Measurements from ENCODE around the gene ENC1.

Gene ENC1

DNA sequence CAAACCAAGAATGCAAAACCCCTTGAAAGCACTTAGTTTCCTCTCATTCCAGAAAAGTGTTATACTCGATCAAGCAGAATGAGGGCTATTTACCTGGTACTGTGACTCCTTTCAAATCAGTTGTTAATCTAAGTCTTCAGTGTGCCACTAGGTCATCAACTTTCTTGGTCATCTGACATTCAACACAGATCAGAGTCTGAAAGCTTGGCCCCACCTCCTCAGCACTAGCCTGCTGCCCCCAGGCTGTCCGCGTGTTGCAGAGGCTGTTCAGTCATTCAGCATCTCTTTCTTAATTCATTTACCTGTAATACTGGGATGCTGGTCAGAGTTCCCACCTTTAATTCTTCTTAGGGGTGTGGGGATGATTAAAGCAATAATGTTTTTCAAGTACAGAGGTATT, 28.5 kb downstream of the ENC1 start:
- no peak for DNase-seq (ENCODE audit: low read depth in 2 of 2, low spot score in 1 of 2)

DNA sequence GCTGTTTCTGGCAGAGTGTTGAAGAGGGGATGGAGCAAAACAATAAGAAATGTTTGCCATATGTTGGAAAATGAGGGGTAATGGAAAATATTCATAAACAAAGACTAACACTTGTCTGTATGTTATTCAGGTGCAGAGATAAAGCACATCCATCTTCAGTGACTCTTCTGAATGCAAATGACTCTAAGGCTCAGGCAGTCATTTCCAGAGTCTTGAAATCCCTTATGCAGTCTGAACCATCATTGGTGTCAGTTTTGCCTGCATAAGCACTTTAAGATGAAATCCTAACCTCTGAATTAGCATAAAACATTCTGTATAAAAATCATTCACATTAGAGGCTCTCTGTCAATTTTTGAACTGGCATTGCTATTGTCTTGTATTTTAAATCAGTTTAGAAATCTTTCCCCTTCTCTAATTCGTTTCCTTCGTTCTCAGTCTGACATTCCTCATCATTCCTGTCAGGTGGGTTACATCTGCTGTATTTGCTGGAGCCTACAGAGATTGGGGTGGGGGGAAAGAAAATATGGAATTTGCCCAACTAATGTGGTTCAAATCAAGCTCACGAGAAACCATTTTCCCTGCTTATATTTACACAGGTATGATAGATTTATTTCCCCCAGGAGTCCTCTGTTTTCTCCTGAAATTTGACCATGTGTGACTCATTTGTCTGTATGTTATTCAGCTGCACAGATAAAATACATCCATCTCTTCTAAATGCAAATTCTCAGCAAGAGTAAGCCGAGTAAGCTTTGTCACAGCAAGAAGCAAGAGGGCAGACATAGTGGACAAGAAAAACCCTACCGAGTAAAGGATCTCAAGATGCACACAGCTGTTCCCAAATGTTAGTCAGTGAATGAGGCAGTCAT, 31.6 kb downstream of the ENC1 start:
- DNase-seq (ENCODE audit: low read depth in 2 of 2, low spot score in 1 of 2), result no peak

- DNase-seq (ENCODE audit: low read depth in 2 of 2, low spot score in 1 of 2), result no peak
Observed at GRCh38 chr5:74605759-74606158, 34.8 kb downstream of the ENC1 start.

GRCh38 chr5:74603376-74603775, 37.2 kb downstream of the ENC1 start:
- DNase-seq (ENCODE audit: low read depth in 2 of 2, low spot score in 1 of 2), result no peak

GRCh38 chr5:74599148-74599547, 41.4 kb downstream of the ENC1 start:
- no peak for DNase-seq (ENCODE audit: low read depth in 2 of 2, low spot score in 1 of 2)

DNA sequence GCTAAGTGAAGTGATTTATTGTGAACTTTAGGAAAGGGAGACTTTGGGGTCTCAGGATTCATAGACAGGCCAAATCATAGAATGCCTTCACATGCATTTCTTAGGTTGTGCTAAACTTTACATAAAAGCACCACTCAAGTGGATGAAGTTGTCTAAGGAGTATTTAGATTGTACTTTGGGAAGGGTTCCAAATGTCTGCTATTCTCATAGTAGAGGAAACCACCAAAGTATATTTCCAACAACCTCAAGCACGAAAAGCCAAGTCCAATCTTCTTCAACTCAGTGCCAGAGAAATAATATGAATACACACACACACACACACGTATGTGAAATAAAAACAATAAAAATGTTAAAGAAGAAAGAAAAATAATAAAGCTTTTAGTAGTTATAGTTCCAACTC, 41.8 kb downstream of the ENC1 start:
- no peak for DNase-seq (ENCODE audit: low read depth in 2 of 2, low spot score in 1 of 2)

DNA sequence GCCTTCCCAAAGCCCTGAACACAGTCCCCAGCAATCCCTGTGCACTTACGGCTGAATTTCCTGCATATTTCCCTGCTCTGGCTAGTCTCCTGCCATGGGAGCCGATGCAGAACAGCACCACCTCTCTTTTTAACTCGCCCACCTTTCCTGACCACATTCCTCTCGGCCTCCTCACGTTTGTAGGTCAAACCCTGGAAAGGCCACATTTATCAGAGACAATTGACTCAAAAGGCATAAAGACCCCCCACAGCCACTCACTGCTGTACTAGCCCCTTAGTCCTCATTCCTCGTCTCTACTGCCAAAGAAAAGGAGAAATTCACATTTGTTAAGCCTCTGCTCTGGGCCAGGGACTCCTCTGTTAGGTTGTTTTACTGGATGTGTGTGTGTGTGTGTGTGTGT, 43.6 kb downstream of the ENC1 start:
- no peak for DNase-seq (ENCODE audit: low read depth in 2 of 2, low spot score in 1 of 2)

DNA sequence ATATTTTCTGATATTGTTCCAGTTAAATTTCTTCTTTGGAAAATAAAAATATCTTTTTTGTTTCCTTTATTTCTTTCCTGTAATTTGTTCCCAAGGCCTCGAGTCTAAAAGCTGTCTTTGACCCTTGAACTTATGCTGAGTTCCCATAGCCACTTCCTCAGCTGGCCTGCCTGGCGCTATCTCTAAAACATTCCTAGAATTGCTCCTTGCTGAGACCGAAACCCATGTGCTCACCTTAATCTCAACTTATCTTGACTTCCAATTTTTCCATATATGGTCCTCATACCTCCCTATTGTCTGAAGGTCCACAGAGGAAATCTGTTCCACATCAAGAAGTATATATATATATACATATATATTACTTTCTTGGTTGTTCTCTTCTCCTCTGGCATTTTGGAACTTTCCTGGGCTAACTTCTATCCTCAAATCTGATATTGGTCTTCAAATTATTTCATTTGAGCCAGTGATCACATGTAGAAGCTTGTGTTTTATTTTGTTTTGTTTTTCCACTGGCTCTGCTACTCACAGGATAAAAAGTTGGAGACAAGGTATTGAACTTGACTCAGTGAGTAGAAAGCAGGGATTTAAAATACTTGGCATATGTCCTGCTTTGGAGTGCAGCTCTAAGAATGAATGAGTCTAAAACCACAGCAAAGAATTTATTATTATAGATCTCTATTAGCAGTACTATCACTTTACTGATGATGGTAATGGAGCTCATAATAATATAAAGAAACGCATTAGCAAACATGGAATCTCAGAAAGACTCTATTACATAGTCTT, 45.2 kb downstream of the ENC1 start:
- DNase-seq (ENCODE audit: low read depth in 2 of 2, low spot score in 1 of 2), result no peak

GRCh38 chr5:74594137-74595040, 46.1 kb downstream of the ENC1 start:
- no peak for DNase-seq (ENCODE audit: low read depth in 2 of 2, low spot score in 1 of 2)

DNA sequence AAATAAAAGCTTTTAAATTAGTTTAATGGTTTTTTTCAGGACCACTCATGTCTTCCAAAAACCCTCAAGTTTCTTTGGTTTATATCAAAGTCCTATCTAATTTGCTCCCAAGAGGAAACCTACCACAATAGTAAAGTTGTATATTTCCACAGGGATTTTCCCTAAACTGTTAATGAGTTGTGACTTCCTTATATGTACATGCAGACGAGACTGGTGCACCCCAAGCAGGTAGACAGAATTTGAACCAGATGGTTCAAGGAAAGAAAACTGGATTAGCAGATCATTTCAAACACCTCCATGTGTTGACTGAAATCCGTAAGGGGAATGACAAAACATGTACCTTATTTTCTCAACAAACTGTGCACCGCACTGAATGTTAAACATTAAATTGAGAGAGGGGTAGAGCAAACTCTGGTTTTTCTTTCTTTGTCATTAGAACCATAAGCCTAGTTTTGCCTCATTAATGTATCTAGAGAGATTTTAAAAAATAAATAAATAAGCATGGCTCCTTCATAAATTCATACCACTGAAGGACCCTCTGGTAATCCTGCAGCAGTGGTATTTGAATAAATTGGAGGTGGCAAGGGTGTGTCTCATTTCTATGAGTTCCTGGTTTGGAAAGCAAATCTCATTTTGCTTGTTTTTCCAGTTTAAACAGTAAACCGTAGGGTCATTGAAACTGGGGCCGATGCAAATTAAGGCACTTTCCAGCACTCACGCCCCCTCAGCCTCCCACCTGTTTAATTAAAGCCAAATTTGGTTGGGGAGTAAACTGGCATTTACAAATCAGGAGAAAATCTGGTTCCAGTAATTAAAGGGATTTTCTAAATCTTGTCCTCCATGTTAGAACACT, 51.1 kb downstream of the ENC1 start:
- DNase-seq (ENCODE audit: low read depth in 2 of 2, low spot score in 1 of 2), result no peak

DNA sequence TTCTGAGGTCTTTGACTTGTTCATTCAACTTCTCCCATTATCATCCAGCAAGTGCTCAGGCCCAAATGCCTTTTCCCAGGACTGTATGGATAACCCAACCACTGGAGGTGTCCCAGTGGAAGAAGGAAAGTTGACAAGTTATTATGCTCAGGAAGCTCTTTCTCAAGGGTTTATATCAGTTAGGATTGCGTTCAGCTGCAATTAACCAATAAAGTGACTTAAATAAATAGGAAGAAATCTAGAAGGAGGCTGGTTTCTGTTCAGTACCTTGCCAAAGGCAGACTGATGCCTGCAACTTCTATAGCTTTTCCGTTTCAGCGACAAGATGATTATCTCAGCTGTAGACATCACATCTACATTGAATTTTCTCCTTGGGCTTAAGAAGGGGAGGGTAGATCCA, 52.1 kb downstream of the ENC1 start:
- no peak for DNase-seq (ENCODE audit: low read depth in 2 of 2, low spot score in 1 of 2)

DNA sequence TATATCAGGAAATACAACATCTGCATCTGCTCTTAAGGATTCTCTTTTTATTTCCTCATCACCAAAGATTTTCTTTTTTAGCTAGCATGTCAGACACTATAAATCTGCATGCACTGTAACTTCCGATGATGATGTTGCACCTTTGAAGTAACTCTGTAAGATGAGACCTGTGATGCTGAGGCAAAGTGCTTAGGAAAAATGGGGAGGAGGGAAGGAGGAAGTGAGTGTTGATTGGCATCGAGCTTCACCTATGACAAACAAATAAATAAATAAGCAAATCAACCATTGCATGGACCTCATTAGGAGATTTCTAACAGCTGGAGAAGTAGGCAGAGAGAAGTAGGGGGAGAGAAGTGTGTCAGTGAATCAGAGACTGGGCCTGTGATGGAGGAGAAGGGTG, 52.6 kb downstream of the ENC1 start:
- DNase-seq (ENCODE audit: low read depth in 2 of 2, low spot score in 1 of 2), result no peak

GRCh38 chr5:74587300-74587699, 53.2 kb downstream of the ENC1 start:
- DNase-seq (ENCODE audit: low read depth in 2 of 2, low spot score in 1 of 2), result no peak

DNA sequence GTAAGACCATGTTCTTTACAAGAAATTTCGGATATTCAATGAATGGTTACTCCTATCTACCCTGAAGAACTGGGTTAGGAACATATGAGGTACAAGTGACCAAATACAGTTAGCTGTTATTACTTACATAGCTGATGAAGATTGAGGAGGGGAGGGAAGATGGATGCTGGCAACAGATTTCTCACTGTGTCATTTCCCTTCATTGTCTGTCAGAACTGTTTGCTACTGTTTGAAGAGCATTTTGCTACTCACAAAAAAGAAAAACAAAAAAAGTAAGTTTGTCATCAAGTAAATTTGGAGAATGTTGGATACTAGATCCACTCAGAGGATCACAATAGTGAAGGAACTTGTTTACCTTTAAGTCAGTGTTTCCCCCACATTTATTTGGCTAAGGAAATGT, 53.7 kb downstream of the ENC1 start:
- DNase-seq (ENCODE audit: low read depth in 2 of 2, low spot score in 1 of 2), result no peak

GRCh38 chr5:74582853-74583252, 57.7 kb downstream of the ENC1 start:
- DNase-seq (ENCODE audit: low read depth in 2 of 2, low spot score in 1 of 2), result no peak

DNA sequence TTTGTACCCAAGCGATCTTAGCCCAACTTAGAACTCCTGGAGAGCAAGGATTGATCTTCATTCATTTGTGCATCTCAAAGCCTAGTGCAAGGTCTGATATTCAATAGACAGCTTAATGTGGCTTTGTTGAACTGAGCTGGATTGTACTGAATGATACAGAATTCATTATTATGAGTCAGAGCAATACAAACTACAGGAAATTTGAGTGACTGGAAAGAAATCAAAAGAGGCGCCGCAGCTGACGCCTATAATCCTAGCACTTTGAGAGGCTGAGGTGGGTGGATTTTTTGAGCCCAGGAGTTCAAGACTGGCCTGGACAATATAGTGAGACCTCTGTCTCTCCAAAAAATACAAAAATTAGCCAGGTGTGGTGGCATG, 58.6 kb downstream of the ENC1 start:
- no peak for DNase-seq (ENCODE audit: low read depth in 2 of 2, low spot score in 1 of 2)

DNA sequence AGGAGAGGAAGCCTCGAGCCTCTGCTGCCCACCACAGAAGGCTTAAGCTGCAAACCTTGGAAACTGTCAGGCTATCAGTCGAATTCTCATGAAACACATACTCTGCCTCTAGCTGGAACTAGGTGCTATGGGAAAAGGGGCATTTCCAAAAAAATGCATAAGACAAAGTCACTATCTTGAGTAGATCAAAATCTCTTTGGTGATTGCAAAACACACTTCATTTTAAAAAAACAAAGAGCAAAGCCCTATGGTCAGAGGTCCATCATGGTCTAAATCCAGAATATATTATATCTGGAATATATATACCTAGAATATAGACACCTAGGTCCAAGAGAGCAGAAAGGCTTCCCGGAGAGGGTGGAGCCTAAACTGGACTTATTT, 59.8 kb downstream of the ENC1 start:
- no peak for DNase-seq (ENCODE audit: low read depth in 2 of 2, low spot score in 1 of 2)

DNA sequence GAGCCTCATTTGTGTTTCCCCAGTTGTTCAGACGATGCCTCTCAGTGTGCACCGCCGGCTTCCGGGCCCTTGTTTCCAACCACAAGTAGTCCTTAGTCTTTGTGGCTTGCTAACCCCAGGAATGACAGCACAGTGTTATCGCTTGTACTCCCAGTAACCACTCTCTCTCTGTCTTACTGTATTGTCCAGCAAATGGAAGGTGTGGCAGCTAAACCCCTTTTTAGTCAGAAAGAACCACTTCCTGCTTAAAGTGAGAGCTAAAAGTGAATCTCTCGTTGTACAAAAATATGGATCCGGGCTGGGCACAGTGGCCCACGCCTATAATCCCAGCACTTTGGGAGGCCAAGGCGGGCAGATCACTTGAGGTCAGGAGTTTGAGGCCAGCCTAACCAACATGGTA, 61.3 kb downstream of the ENC1 start:
- DNase-seq (ENCODE audit: low read depth in 2 of 2, low spot score in 1 of 2), result peak; percentile 7 to 13

DNA sequence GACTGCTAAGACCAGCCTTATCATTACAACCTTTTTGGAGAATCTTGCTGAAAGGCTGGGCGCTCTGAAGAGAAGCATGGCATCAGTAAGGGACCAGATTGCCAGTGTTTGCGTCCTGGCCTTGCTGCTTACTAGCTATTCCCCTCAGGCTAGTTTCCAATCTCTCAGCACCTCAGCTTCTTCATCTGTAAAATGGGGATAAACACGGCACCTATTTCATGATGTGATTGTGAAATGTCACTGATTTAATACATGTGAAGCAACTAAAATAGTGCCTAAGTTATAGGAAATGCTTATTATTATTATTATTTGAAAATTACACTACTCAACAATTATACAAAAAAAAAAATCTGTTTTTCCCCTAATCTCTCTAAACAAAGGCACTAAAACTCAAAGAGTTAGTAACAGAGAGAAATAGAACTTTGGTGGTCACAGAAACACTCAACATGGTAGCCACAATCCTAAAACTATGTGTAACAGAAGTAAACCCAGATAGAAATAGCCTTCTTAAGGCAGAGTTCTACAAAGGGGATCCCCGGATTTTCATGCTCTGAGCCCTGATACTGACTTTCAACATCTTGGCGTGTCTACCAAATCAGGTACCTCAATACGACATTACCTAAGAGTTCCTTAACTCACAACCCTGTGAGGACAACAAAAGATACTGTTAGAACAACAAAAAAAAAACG, 62.0 kb downstream of the ENC1 start:
- DNase-seq (ENCODE audit: low read depth in 2 of 2, low spot score in 1 of 2), result no peak
